Stimulated activated CD4-positive, alpha-beta T cell treated with anti-CD3 and anti-CD28 coated beads, Interleukin-1b, Interleukin-23, amount 100 ng/mL, for 24 hours (primary cell): Measurements from ENCODE around the gene CRMP1.
"Not testable (repeated sequence)": the region's sequence is repeated elsewhere in the genome, so short reads cannot be mapped to it uniquely, and the experiment has no call there.

Experiments used
- DNase-seq, 4 experiments: peaks; one replicate each; pipeline ENCODE4 v3.0.0-alpha.2; 2020; ENCODE audit warnings: low read depth in 4 of 4, low spot score in 1 of 4

The CRMP1 gene

DNA sequence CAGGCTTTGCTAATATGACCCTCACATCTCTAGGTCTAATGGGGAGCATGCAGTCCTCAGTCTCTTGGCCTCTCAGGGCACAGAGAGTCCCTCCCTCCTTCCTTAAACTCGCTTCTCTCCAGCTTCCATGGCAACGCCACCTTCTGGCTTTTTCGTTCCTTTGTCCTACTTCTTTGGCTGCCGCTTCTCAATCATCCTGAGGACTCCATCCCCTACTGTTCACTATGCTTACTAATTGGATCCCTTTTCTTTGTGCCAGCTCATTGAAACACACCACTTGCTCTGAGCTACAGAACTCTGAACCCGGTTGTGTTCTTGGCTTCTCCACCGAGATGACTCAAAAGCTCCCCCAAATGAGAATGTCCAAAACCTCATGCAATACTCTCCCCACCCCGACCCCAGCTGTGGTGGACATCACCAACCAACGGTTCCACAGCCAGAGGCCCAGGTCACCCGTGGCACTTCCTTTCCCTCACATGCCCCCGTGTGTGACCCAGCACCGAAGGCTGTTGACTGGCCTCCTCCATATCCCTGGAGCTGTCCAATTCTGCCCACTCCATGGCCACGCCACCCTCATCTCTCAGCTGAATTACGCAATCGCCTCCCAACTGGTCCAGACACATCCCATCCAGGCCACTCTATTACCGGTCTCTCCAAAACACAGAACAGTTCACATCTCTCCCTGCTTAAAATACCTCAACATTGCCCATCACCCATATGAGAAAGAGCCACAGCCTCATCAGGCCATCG lies 34.7 kb downstream of the CRMP1 start:
- no peak for DNase-seq

DNA sequence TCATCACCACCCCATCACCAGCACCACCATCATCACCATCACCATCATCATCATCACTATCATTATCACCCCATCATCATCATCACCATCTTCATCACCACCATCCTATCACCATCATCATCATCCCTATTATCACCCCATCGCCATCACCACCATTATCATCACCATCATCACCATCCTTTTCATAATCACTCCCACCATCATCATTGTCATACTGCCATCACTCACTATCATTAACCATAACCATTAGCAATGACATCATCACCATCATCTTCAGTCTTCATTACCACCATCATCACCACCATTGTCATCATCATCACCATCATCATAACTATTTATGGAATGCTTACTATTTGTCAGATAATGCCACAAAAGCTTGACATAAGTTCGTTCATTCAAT lies 35.7 kb downstream of the CRMP1 start:
- no peak for DNase-seq

DNA sequence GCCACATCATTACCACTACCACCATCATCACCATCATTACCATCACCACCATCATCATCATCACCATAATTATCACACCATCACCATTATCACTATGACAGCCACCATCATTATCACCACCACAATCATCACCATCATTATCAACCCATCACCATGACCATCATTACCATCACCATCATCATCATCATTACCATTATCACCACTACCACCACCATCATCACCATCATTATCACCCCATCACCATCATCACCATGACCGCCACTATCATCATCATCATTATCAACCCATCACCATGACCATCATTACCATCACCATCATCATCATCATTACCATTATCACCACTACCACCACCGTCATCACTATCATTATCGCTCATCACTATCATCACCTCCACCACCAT lies 36.5 kb downstream of the CRMP1 start:
- not testable (repeated sequence) for DNase-seq

- no peak for DNase-seq
Measured at GRCh38 chr4:5854929-5855328, 38.0 kb downstream of the CRMP1 start.

DNA sequence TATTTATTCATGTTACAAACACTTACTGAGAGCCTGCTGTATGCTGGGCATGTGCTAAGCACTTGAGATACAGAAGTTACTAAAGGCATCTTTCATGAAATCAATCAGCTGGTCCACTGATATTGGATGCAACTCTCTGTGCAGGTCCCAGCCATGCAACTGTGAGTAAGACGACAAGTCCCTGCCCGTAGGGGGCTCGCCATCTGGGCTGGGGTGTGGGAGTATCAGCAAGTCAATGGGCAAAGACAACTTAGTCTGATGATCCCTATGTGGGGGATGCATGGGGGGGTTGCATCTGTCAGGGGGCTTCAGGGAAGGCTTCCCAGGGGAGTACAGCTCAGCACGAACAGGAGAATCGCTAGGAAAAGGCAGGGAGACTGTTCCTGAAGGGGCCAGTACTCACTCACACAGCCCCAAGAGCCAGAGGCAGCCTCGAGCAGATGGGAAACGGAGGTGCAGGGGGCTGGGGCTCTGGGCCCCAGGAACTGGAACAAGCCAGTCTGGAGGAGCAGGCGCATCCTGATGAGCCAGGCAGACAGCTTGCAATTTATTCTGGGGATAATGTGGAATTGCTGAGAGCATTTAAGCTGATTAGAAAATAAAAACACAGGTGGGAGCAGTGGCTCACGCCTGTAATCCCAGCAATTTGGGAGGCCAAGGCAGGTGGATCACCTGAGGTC lies 40.2 kb downstream of the CRMP1 start:
- no peak for DNase-seq

DNA sequence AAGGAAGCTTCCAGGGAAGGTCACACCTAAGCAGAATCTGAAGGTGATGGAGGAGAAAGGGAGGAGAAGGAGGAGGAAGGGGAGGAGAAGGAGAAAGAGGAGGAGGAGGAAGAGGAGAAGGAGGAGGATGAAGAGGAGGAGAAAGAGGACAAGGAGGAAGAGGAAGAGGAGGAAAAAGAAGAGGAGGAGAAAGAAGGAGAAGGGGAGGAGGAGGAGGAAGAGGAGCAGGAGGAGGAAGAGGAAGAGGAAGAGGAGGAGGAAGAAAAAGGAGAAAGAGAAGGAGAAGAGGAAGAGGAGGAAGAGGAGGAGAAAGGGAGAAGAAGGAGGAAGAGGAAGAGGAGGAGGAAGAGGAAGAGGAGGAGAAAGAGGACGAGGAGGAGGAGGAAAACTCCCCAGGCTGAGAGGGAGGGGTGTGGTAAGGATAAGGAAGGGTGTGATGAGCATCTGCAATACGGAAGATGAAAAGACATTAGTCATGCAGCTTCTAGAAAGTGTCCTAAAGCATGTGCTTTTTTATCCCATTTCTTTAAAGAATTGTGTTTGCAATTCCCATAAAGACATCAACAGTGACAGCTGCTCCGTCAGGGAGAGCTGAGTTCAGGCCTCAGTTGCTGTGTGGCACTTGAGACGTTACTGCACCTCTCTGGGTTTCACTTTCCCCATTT lies 41.1 kb downstream of the CRMP1 start:
- no peak for DNase-seq

DNA sequence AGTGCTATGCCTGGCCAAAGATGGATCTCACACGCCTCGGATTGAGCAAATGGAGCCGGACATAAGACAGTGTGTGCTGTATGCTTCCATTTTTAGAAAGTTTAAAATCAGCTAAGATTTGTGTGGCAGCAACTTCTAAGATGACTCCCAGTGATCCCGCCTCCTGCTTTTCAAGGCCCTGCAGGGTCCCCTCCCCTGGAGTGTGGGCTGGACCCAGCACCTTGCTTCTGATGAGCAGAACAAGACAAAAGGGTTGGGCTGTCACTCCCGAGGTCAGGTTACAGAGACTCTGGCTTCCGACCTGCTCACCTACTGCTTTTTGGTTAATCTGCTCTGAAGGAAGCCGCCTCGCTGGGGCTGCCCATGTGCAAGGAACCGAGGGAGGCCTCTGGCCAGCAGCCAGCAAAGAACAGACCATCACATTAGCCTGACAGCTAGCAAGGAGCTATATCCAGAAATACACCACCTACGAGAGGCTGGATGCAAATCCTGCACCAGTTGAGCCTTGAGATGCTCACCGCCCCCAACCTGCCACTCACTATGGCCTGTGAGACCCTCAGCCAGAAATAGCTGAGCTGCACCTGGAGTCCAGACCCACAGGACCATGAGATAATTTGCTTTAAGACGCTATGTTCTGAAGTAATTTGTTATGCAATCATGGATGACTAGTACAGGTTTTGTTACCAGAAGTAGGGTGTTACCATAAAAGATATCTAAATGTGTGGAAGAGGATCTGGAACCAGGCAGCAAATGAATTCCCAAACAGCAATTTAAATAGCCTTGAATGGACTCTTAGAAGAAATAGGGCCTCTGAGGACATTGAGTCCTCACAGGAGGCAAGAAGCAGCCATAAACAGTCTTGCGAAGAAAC lies 47.6 kb downstream of the CRMP1 start:
- no peak for DNase-seq

DNA sequence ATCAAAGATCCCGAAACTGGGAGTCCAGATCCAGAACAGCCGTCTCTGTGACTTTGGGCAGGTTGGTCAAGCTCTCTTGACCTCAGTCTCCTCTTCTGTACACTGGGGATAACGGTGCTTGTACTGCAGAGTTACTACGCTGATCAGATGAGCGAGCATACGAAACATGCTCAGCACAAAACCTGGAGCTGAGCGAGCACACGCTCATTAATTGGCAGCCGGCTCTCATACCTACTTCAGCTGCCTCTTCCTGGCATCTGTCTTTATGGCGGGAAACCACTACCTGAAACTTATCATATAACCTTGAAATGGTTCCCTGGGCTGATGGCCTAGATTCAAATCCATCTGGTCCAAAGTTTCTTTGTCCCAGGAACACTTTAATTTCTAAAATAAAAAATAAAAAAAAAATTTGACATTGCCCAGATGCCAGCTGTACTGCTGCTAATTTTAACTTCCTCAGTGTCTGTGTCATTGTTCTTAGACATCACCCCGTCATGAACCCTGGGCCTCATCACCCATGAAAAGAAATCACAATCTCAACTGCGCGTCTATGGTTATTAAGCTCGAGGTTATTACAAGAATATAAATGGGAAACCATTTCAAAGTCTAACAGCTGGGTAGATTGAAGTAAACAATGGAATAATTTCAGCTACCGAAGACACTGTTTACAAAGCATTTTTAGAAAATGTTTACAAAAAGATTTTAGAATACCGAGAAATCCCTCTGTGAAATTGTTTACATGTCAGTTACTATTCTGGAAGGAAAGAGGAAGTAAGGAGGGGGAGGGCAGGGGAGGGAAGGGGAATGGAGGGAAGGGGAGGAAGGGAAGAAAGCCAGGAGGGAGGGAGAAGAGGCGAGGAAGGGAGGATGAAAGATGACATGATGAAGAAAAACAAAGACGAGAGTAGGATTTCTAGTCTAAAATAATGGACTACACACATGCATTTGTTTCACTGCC lies 49.0 kb downstream of the CRMP1 start:
- no peak for DNase-seq

DNA sequence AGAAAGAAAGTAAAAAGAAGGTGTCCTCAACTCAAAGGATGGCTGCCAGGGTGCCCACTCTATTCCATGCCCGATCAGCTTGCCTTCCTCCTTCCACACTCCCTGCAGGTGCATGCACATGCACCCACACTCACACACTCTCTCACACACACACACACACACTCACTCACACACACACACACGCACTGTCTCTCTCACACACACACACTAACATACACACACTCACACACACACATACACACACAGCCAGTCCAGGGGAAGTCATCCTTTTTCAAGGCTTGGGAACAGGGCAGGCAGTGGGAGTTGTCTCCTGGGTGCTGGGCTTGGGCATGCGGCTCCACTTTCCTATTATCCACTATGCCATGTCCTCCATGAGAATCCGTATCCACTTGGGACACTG lies 50.4 kb downstream of the CRMP1 start:
- no peak for DNase-seq

DNA sequence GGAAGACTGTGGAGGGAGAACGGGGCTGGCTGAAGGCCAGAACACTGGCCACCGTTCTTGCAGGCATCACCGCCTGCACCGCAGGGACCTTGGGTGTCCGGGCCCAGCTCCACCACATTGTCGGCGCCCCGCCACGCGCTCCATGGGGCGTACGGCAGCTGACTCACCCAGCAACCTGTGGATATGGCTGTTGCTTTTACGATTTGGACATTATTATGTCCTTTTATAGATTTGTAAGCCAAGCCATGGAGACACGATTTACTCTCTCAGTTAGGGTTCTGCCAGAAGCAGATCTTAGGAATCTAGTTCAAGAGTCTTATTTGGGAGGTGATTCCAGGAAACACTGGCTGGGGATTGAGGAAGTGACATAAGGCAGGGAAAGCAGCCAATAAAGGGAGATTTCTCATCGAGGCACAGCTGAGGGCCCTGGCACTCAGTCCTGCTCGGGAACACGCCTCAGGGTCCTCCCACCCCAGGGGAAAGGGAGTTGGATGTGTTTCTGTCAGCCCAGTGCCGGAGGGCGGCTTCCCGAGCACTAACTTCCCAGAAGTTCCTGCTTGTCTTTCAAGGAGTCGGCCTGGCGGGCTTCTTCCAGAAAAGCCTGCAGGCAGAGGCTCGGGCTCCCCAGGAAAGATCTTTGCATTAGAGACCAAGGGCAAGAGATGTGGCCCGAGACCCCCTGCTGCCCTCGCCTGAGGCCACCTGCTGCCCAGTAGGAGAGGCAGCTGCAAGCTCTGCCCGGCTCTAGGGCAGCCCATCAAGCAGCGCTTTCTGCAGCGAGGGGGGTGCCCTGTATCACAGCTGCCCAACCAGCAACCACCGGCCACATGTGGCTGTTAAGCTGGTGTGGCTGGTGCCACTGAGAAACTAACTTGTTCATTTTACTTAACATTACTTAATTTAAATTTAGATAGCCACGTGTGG lies 52.9 kb downstream of the CRMP1 start:
- DNase-seq, result no peak

DNA sequence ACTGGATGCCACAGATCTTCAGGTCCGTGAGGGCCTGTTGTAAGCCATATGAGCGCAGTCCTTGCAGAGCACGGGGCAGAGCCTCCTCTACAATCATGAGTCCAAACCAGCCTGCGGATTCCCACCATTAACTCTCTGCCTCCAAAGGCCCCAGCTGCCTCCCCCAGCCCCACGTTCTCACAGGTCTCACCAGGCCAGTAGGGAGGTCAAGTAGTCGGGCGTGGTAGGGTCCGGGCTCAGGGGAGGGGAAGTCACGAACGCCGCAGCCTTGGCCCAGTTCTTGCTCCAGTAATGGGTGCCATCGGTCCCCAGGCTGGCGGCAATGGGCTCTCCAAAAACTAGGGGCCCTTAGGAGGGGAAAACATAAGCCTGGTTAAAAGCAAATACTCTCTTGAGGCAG lies 53.6 kb downstream of the CRMP1 start:
- no peak for DNase-seq

DNA sequence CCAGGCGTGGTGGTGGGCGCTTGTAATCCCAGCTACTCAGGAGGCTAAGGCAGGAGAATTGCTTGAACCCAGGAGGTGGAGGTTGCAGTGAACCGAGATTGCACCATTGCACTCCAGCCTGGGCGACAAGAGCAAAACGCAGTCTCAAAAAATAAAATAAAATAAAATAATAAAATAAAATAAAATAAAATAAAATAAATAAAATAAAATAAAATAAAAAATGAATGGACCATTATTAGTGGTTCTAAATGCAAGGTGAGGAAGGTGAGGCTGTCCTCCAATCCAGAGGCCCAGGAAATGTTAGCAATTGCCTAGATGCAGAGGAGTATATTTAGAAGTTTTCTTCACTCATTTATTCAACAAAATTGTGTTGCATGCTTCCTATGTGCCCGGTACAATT lies 55.4 kb downstream of the CRMP1 start:
- not testable (repeated sequence) for DNase-seq

GRCh38 chr4:5836943-5837342 lies 55.9 kb downstream of the CRMP1 start:
- no peak for DNase-seq

- no peak for DNase-seq
Measured at GRCh38 chr4:5828005-5828391, 64.9 kb downstream of the CRMP1 start.

DNA sequence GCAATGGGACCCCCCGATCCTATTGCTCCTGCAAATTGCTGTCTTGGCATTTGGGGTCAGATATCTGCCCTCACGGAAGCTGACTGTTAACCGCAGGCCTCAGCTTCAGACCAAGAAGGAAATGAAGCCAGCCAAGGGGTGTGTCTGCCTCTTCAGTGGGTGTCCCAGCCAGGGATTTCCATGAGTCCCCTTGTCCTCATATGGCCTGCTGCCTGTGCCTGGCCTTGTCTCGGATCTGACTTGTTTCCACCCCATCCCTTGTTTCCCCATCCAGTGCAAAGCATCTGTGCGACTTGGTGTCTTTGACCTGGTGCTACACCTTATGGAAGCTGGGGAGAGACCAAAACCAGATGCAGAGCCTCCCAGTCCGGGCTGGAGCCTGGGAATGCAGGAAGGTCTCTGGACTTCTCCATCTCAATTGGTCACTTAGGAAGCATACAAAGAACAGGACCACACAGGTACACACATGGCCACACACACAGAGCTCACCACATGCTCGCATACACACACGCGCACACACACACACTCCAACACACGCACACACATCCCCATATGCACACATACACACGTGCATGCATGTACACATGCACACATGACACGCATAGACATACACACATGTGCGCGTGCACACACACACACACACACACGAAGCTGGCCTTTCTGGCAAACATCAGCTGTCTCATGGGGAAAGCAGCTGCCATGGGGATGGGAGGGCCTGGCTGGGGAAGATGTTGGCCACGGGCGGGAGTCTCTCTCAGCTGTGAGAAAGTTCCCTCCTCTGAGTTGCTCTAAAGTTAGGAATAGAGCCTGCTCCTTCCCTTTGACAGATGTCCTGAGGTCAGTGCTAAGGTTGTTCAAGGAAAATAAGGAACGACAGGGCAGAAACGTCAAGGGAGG lies 65.5 kb downstream of the CRMP1 start:
- no peak for DNase-seq

DNA sequence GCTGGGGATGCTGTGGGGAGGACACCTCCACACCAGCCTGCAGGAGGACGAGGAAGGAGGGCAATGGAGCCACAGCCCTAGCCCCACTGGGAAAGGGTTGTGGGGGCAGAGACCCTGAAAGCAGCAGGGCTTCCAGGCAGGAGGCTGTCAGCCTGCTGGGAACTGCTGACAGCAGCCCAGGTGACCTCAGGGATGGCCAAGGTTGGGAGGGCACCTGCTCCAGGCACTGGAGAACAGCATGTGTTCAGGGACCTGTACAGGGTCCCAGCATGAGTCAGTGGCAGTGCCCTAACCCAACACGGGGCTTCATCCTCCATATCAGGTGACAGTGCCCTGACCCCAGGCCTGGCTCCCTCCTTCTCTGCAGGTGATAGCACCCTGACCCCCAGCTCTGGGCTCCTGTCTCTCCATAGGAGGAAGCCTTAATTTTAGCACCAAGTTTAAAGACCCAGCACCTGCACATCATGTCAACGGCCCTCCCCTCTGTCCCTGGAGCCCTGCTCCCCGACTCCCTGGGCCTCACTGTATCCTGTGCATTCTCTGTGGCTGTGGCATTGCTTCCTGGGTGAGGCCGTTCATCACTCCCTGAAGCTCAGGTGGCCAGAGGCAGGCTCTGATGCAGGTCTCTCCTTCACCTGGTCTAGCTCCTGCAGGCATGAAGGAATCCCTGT lies 66.3 kb downstream of the CRMP1 start:
- no peak for DNase-seq

- no peak for DNase-seq
Measured at GRCh38 chr4:5825321-5826041, 67.4 kb downstream of the CRMP1 start.
